Coronary artery (tissue), 2 donors: ENCODE data around the gene NCL.

Experiments used
- DNase-seq: peaks from one replicate; pipeline ENCODE4 v3.0.0-alpha.2; 2017; ENCODE audit warnings: low spot score
- H3K27ac ChIP-seq, 2 donors: fragments of 200-600 bp; sonication (generic); one replicate each; pipeline ENCODE4 v1.5.1; 2016 to 2019
- H3K4me3 ChIP-seq: fragments of 200-600 bp; sonication (generic); 2 replicates; pipeline ENCODE4 v1.5.1; 2016; ENCODE audit warnings: mild to moderate bottlenecking, moderate library complexity
- CTCF ChIP-seq: fragments of 200-600 bp; sonication (generic); IDR thresholded peaks from one replicate; pipeline ENCODE4 v1.5.1; 2019; ENCODE audit warnings: antibody characterized with exemption

Gene NCL

GRCh38 chr2:231490801-231491200 lies 26.5 kb upstream of the NCL start:
- DNase-seq = no peak

GRCh38 chr2:231489990-231490389 lies 25.7 kb upstream of the NCL start:
- Histone ChIP-seq H3K4me3 (no peak overlapping the region), H3K27ac (no peak overlapping the region)
- no peak for TF ChIP-seq CTCF
- DNase-seq = no peak

More at GRCh38 chr2:231490801-231491200, 26.5 kb upstream of the NCL start:
- Histone ChIP-seq H3K27ac (no peak overlapping the region), H3K4me3 (no peak overlapping the region)
- TF ChIP-seq CTCF = no peak

- Histone ChIP-seq H3K4me3 (no peak overlapping the region), H3K27ac (no peak overlapping the region)
- TF ChIP-seq CTCF = no peak
- no peak for DNase-seq
Measured at GRCh38 chr2:231488331-231488730, 24.0 kb upstream of the NCL start.

GRCh38 chr2:231486851-231487596 lies 22.7 kb upstream of the NCL start:
- no peak overlapping the region for H3K4me3 ChIP-seq
- DNase-seq = no peak
- no peak overlapping the region for H3K27ac ChIP-seq
- no peak for TF ChIP-seq CTCF

GRCh38 chr2:231483398-231484329 lies 19.4 kb upstream of the NCL start:
- Histone ChIP-seq H3K27ac (peak overlapping the region; percentile 56 to 74), H3K4me3 (peak overlapping the region; percentile 71)
- TF ChIP-seq CTCF = no peak
- no peak for DNase-seq

GRCh38 chr2:231482806-231483391 lies 18.6 kb upstream of the NCL start:
- Histone ChIP-seq H3K27ac (peak overlapping the region; percentile 56 to 74), H3K4me3 (peak overlapping the region; percentile 71)
- peak; percentile 79 for DNase-seq
- TF ChIP-seq CTCF = peak; percentile 83
